Measurements from ENCODE around the gene FIZ1.

FIZ1 gene

DNA sequence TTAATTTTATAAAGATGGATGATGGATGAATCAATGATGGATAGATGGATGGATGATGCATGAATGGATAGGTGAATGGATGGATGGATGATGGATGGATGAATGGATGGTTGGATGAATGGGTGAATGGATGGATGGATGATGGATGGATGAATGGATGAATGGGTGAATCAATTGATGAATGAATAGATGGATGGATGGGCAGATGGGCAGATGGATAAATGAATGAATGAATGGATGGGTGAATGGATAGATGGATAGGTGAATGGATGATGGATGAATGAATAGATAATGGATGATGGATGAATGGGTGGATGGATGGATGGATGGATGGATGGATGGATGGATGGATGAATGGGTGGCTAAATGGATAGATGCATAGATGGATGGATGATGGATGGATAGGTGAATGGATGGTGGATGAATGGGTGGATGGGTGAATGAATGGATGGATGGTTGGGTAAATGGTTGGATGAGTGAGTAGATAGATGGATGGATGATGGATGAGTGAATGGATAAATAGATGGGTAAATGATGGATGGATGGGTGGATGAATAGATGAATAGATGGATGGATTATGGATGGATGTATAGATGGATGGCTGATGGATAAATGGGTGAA lies 31.5 kb downstream of the FIZ1 start:
- Histone ChIP-seq H3K9me2 (replicated peaks; ENCODE audit: low read depth, low read length) (no peaks in the 10 kb centered on the region), H3K79me2 (ENCODE audit: insufficient read depth, low read length) (no peaks in the 10 kb centered on the region), H3F3A (ENCODE audit: low read depth) (no peaks in the 10 kb centered on the region), H3K4me1 (ENCODE audit: insufficient read depth, low read length, poor library complexity, severe bottlenecking) (no peaks in the 10 kb centered on the region), H3K27me3 (ENCODE audit: insufficient read depth, low read length, poor library complexity, severe bottlenecking) (no peaks in the 10 kb centered on the region), H3K9ac (ENCODE audit: low read depth, low read length, poor library complexity, severe bottlenecking) (no peak overlapping the region), H4K20me1 (ENCODE audit: insufficient read depth, low read length, poor library complexity, severe bottlenecking) (no peaks in the 10 kb centered on the region), H3K4me3 (ENCODE audit: low read length, poor library complexity, severe bottlenecking) (no peak overlapping the region), H3K36me3 (ENCODE audit: insufficient read depth, low read length) (no peaks in the 10 kb centered on the region), H2AFZ (ENCODE audit: low read length) (no peak overlapping the region), H3K4me2 (ENCODE audit: low read depth, low read length, poor library complexity, severe bottlenecking) (no peak overlapping the region), H3K9me3 (ENCODE audit: insufficient read depth, low read depth, low read length) (no peaks in the 10 kb centered on the region)
- no peak for TF ChIP-seq CTCF (conservative IDR thresholded peaks at IDR 0.05; ENCODE audit: low read length)
- no peak for TF ChIP-seq EZH2phosphoT487 (IDR thresholded peaks at IDR 0.05; ENCODE audit: borderline replicate concordance)

- Histone ChIP-seq H3K36me3 (ENCODE audit: insufficient read depth, low read length) (no peaks in the 10 kb centered on the region), H3K4me1 (ENCODE audit: insufficient read depth, low read length, poor library complexity, severe bottlenecking) (no peaks in the 10 kb centered on the region), H3F3A (ENCODE audit: low read depth) (no peaks in the 10 kb centered on the region), H3K27me3 (ENCODE audit: insufficient read depth, low read length, poor library complexity, severe bottlenecking) (no peaks in the 10 kb centered on the region), H3K4me2 (ENCODE audit: low read depth, low read length, poor library complexity, severe bottlenecking) (no peak overlapping the region), H2AFZ (ENCODE audit: low read length) (no peak overlapping the region), H3K9ac (ENCODE audit: low read depth, low read length, poor library complexity, severe bottlenecking) (no peak overlapping the region), H4K20me1 (ENCODE audit: insufficient read depth, low read length, poor library complexity, severe bottlenecking) (no peaks in the 10 kb centered on the region), H3K4me3 (ENCODE audit: low read length, poor library complexity, severe bottlenecking) (no peak overlapping the region), H3K79me2 (ENCODE audit: insufficient read depth, low read length) (no peaks in the 10 kb centered on the region), H3K9me3 (ENCODE audit: insufficient read depth, low read depth, low read length) (no peaks in the 10 kb centered on the region), H3K9me2 (replicated peaks; ENCODE audit: low read depth, low read length) (no peaks in the 10 kb centered on the region)
- TF ChIP-seq EZH2phosphoT487 (IDR thresholded peaks at IDR 0.05; ENCODE audit: borderline replicate concordance) = no peak
- no peak for TF ChIP-seq CTCF (conservative IDR thresholded peaks at IDR 0.05; ENCODE audit: low read length)
Observed at GRCh38 chr19:55566823-55567222, 32.5 kb downstream of the FIZ1 start.

- Histone ChIP-seq H2AFZ (ENCODE audit: low read length) (no peak overlapping the region), H3K4me3 (ENCODE audit: low read length, poor library complexity, severe bottlenecking) (no peak overlapping the region), H3K27me3 (ENCODE audit: insufficient read depth, low read length, poor library complexity, severe bottlenecking) (no peaks in the 10 kb centered on the region), H3K9me2 (replicated peaks; ENCODE audit: low read depth, low read length) (no peaks in the 10 kb centered on the region), H3K9ac (ENCODE audit: low read depth, low read length, poor library complexity, severe bottlenecking) (no peak overlapping the region), H3K4me2 (ENCODE audit: low read depth, low read length, poor library complexity, severe bottlenecking) (no peak overlapping the region), H3K36me3 (ENCODE audit: insufficient read depth, low read length) (no peaks in the 10 kb centered on the region), H3K4me1 (ENCODE audit: insufficient read depth, low read length, poor library complexity, severe bottlenecking) (no peaks in the 10 kb centered on the region), H3K79me2 (ENCODE audit: insufficient read depth, low read length) (no peaks in the 10 kb centered on the region), H3K9me3 (ENCODE audit: insufficient read depth, low read depth, low read length) (no peaks in the 10 kb centered on the region), H3F3A (ENCODE audit: low read depth) (no peaks in the 10 kb centered on the region), H4K20me1 (ENCODE audit: insufficient read depth, low read length, poor library complexity, severe bottlenecking) (no peaks in the 10 kb centered on the region)
- no peak for TF ChIP-seq EZH2phosphoT487 (IDR thresholded peaks at IDR 0.05; ENCODE audit: borderline replicate concordance)
- no peak for TF ChIP-seq CTCF (conservative IDR thresholded peaks at IDR 0.05; ENCODE audit: low read length)
Observed at GRCh38 chr19:55563261-55563690, 36.0 kb downstream of the FIZ1 start.

All from Loucy (cell line).